ENCODE measurements around the gene RNFT1. TPM values are rescaled to one million over a fixed set of nuclear protein-coding genes. Genes with fewer than 3 reads are reported as not detected.
A peak's percentile ranks its signal among the peaks of the same experiment; 100 is the strongest.

RNFT1 gene
- total and polyA plus RNA-seq, 2 donors (not counting 1 experiment from before 2014, with no cell fraction given): 49.4 to 52.0 TPM

DNA sequence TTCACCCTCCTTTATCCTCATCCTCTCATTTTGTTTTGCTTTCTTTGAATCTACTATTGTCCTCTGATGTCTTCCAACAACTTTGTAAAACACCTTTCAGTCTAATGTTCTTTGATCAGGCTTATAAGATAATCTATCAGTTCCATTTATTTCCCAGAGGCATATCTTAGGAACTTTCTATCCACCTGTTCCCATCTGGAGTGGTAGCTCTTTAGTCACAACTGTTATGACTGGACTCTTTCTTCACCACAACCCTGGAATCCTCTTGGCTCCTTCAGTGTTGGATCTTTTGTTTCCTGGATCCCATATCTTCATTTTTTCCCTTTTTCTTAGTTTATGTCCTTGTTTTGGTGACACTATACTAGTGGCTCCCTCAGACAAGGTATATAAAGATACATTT lies 48.1 kb downstream of the RNFT1 start:
- Histone ChIP-seq H3K36me3 (replicated peaks in 1 of 2; ENCODE audit: control extremely low read depth in 1 of 2, control insufficient read depth in 1 of 2, extremely low read depth in 1 of 2, insufficient read depth in 2 of 2, low read length in 1 of 2) (peaks cover 3 to 66% of the 10 kb centered on the region in 2 experiments), H4K20me1 (ENCODE audit: control insufficient read depth, insufficient read depth, low read length, poor library complexity, severe bottlenecking) (peaks cover 4% of the 10 kb centered on the region), H3K27ac (ENCODE audit: low read length in 2 of 2) (no peak overlapping the region), H3K4me3 (ENCODE audit: control extremely low read depth in 1 of 5, extremely low read depth in 1 of 5, insufficient read depth in 1 of 5, low read depth in 2 of 5, low read length in 4 of 5) (no peak overlapping the region), H3K9me3 (ENCODE audit: control extremely low read depth in 1 of 3, control insufficient read depth in 2 of 3, insufficient read depth in 1 of 3, low read length in 2 of 3) (no peaks in the 10 kb centered on the region), H3K27me3 (replicated peaks in 1 of 4; ENCODE audit: control extremely low read depth in 1 of 4, control insufficient read depth in 3 of 4, insufficient read depth in 4 of 4, low read length in 3 of 4) (no peaks in the 10 kb centered on the region), H3K4me1 (ENCODE audit: control insufficient read depth in 2 of 2, insufficient read depth in 2 of 2, low read length in 2 of 2) (no peaks in the 10 kb centered on the region), H3K9ac (ENCODE audit: low read length) (no peak overlapping the region), H3K79me2 (ENCODE audit: control insufficient read depth, insufficient read depth, low read length) (peaks cover 37% of the 10 kb centered on the region), H2AFZ (ENCODE audit: insufficient read depth, low read depth, low read length, poor library complexity, severe bottlenecking) (no peak overlapping the region), H3K4me2 (replicated peaks; ENCODE audit: low read depth, low read length, poor library complexity, severe bottlenecking) (no peak overlapping the region)
- TF ChIP-seq EZH2 (IDR thresholded peaks at IDR 0.05; ENCODE audit: borderline replicate concordance, insufficient read depth, low read depth, low read length, poor library complexity, severe bottlenecking): no peak
- TF ChIP-seq, protein P1, sequence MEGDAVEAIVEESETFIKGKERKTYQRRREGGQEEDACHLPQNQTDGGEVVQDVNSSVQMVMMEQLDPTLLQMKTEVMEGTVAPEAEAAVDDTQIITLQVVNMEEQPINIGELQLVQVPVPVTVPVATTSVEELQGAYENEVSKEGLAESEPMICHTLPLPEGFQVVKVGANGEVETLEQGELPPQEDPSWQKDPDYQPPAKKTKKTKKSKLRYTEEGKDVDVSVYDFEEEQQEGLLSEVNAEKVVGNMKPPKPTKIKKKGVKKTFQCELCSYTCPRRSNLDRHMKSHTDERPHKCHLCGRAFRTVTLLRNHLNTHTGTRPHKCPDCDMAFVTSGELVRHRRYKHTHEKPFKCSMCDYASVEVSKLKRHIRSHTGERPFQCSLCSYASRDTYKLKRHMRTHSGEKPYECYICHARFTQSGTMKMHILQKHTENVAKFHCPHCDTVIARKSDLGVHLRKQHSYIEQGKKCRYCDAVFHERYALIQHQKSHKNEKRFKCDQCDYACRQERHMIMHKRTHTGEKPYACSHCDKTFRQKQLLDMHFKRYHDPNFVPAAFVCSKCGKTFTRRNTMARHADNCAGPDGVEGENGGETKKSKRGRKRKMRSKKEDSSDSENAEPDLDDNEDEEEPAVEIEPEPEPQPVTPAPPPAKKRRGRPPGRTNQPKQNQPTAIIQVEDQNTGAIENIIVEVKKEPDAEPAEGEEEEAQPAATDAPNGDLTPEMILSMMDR (IDR thresholded peaks at IDR 0.05): no peak
- POLR2A ChIA-PET: no interaction called here
- Mint-ChIP-seq H3K4me3 (no peak overlapping the region), H3K27me3 (no peaks in the 10 kb centered on the region), H3K9me3 (ENCODE audit: insufficient read depth) (no peaks in the 10 kb centered on the region), H3K27ac (no peak overlapping the region), H3K4me1 (no peaks in the 10 kb centered on the region)
- intact Hi-C loops (cut with micrococcal nuclease): no loop called here
- DNase-seq (no peak), ATAC-seq (ENCODE audit: low read depth) (no peak)
- CTCF ChIA-PET: interaction anchor here (5.8 kb wide), 1 partner anchor 162 kb away, joined by 31 read pairs; no protein-coding TSS in a partner anchor

DNA sequence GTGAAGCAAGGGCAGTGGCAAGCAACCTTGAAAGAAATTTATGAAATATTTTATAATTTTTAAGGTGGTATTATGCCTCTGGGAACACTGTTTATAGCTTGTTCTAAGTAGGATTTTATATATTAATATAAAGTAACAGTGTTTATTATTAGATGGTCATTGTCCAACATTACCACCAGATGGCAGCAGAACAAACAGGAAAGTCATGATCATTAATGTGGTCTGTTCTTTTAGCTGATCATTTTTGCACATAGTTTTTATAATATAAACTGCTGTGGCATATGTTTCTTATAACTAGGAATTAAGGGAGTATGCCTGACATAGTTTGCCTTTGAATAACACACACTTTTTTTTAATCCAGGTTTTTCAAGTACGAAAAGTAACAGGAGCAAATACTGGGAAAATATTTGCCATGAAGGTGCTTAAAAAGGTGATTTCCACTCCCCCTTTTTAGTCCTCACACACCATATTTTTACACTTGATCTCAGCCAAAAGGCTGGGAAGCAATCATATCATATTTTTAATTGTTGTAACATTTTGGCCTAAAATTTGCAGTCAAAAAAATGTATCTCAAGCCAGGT lies 50.2 kb downstream of the RNFT1 start:
- H3K4me1 Mint-ChIP-seq: no peaks in the 10 kb centered on the region
- Histone ChIP-seq H3K9me3 (ENCODE audit: control extremely low read depth in 1 of 3, control insufficient read depth in 2 of 3, insufficient read depth in 1 of 3, low read length in 2 of 3) (no peaks in the 10 kb centered on the region), H3K4me2 (replicated peaks; ENCODE audit: low read depth, low read length, poor library complexity, severe bottlenecking) (no peak overlapping the region), H3K9ac (ENCODE audit: low read length) (no peak overlapping the region), H3K79me2 (ENCODE audit: control insufficient read depth, insufficient read depth, low read length) (peaks cover 34% of the 10 kb centered on the region), H2AFZ (ENCODE audit: insufficient read depth, low read depth, low read length, poor library complexity, severe bottlenecking) (no peak overlapping the region), H3K27me3 (replicated peaks in 1 of 4; ENCODE audit: control extremely low read depth in 1 of 4, control insufficient read depth in 3 of 4, insufficient read depth in 4 of 4, low read length in 3 of 4) (no peaks in the 10 kb centered on the region), H4K20me1 (ENCODE audit: control insufficient read depth, insufficient read depth, low read length, poor library complexity, severe bottlenecking) (no peaks in the 10 kb centered on the region), H3K27ac (ENCODE audit: low read length in 2 of 2) (no peak overlapping the region), H3K36me3 (replicated peaks in 1 of 2; ENCODE audit: control extremely low read depth in 1 of 2, control insufficient read depth in 1 of 2, extremely low read depth in 1 of 2, insufficient read depth in 2 of 2, low read length in 1 of 2) (peaks cover 3 to 52% of the 10 kb centered on the region in 2 experiments), H3K4me1 (ENCODE audit: control insufficient read depth in 2 of 2, insufficient read depth in 2 of 2, low read length in 2 of 2) (no peaks in the 10 kb centered on the region), H3K4me3 (ENCODE audit: control extremely low read depth in 1 of 5, extremely low read depth in 1 of 5, insufficient read depth in 1 of 5, low read depth in 2 of 5, low read length in 4 of 5) (no peak overlapping the region)
- intact Hi-C loops (cut with micrococcal nuclease): loop anchor here (5.0 kb wide), 1 partner anchor 123 kb away; no protein-coding TSS in a partner anchor
- ATAC-seq (ENCODE audit: low read depth) (peak; percentile 51), DNase-seq (peak; percentile 61)
- WGBS (ENCODE audit: insufficient coverage): no CpG with 5 or more reads among the region's 1 CpG
- no peaks in the 10 kb centered on the region for H3K9me3 Mint-ChIP-seq (ENCODE audit: insufficient read depth)
- H3K4me3 Mint-ChIP-seq: no peak overlapping the region
- POLR2A ChIA-PET: no interaction called here
- no peak overlapping the region for H3K27ac Mint-ChIP-seq
- H3K27me3 Mint-ChIP-seq: no peaks in the 10 kb centered on the region
- TF ChIP-seq EZH2 (IDR thresholded peaks at IDR 0.05; ENCODE audit: borderline replicate concordance, insufficient read depth, low read depth, low read length, poor library complexity, severe bottlenecking): no peak
- TF ChIP-seq, protein P1 (IDR thresholded peaks at IDR 0.05): peak; percentile 77
- CTCF ChIA-PET: interaction anchor here (0.6 to 5.8 kb wide), 21 partner anchors 9 to 603 kb away, joined by 3 to 41 read pairs (median 6); partner anchors contain the start of genes RPS6KB1 and TUBD1

Measured in B cell (primary cell).